HepG2 (cell line): ENCODE results near the gene SLC25A38. TPM values are rescaled to one million over a fixed set of nuclear protein-coding genes. Genes with fewer than 3 reads are reported as not detected.
A peak's percentile ranks its signal among the peaks of the same experiment; 100 is the strongest.

Experiments
- ATAC-seq: fragments of 200-7000 bp; cut with Tn5 transposase; 3 replicates; pipeline ENCODE4 v1.9.1; 2020; ENCODE audit warnings: mild to moderate bottlenecking, moderate library complexity
- BruUV-seq: library from RNA; stranded (reverse); fragments of 400-500 nt; replicated peaks from 2 replicates; lab custom pipeline; 2021; lab: Mats Ljungman, UMichigan
- CTCF ChIA-PET: fragments of 300-600 bp; formaldehyde crosslinking; extraction: SDS; loops from one replicate; lab custom pipeline; 2021; ENCODE audit warnings: low total read pairs, inconsistent platforms, low intra/inter-chr PET ratio; lab: Yijun Ruan, JAX
- POLR2A ChIA-PET: fragments of 350-600 bp; sonication (Branson Sonifier 250); formaldehyde crosslinking; loops from one replicate; lab custom pipeline; 2020; ENCODE audit warnings: antibody characterized with exemption, inconsistent platforms; lab: Yijun Ruan, JAX
- DNase-seq: peaks from one replicate; pipeline ENCODE4 v3.0.0-alpha.2; 2015; ENCODE audit warnings: low spot score
- FAIRE-seq: peaks from 3 replicates; lab custom pipeline; 2011; peaks lifted over from hg19 to GRCh38; lab: Jason Lieb, UNC
- H2AFZ ChIP-seq: one replicate; pipeline ENCODE4 v1.6.1; 2011; ENCODE audit warnings: low read length, inconsistent platforms
- H3K27ac ChIP-seq: fragments of 300-600 bp; 3 replicates; pipeline ENCODE4 v1.8.0; 2011; ENCODE audit warnings: mixed run types, mild to moderate bottlenecking, mixed read lengths, low read length, inconsistent platforms; ENCODE audit not compliant: insufficient read depth; ENCODE audit errors: extremely low read length
- H3K27me3 ChIP-seq, 2 experiments: fragments of 200-600 bp in 1 of 2; 2 replicates in 1 of 2; 3 replicates in 1 of 2; pipeline versions ENCODE4 v1.6.0 to v1.8.0; 2011; ENCODE audit warnings: low read length in 2 of 2, mild to moderate bottlenecking in 2 of 2, moderate library complexity in 2 of 2, inconsistent platforms in 1 of 2; ENCODE audit not compliant: insufficient read depth in 2 of 2, control insufficient read depth in 1 of 2
- H3K36me3 ChIP-seq, 2 experiments: fragments of 200-600 bp in 1 of 2; replicated peaks in 1 of 2; 2 replicates in 1 of 2; 3 replicates in 1 of 2; pipeline versions ENCODE4 v1.5.1 to v1.8.0; 2011; ENCODE audit warnings: low read length in 2 of 2, inconsistent platforms in 1 of 2; ENCODE audit not compliant: insufficient read depth in 2 of 2, control insufficient read depth in 1 of 2
- H3K4me1 ChIP-seq: 2 replicates; pipeline ENCODE4 v1.5.1; 2012; ENCODE audit warnings: low read length, inconsistent platforms; ENCODE audit not compliant: insufficient read depth
- H3K4me2 ChIP-seq: 2 replicates; pipeline ENCODE4 v1.6.0; 2011; ENCODE audit warnings: low read depth, low read length, inconsistent platforms
- H3K4me3 ChIP-seq, 3 experiments: fragments of 200-600 bp in 1 of 3; sonication (generic), shearing (Covaris generic) in 1 of 3; replicated peaks in 1 of 3; 2 replicates each; pipeline ENCODE4 v1.5.1; 2011 to 2016; ENCODE audit warnings: low read length in 3 of 3, inconsistent platforms in 2 of 3, low read depth in 2 of 3, mild to moderate bottlenecking in 2 of 3, control low read depth in 1 of 3, mixed read lengths in 1 of 3; ENCODE audit not compliant: insufficient read depth in 1 of 3
- H3K79me2 ChIP-seq: one replicate; pipeline ENCODE4 v1.6.1; 2011; ENCODE audit warnings: low read length, inconsistent platforms; ENCODE audit not compliant: insufficient read depth
- H3K9ac ChIP-seq: 2 replicates; pipeline ENCODE4 v1.6.0; 2011; ENCODE audit warnings: mild to moderate bottlenecking, low read depth, low read length, inconsistent platforms; ENCODE audit not compliant: insufficient read depth
- H3K9me3 ChIP-seq: 2 replicates; pipeline ENCODE4 v1.5.1; 2012; ENCODE audit warnings: mild to moderate bottlenecking, low read length
- H4K20me1 ChIP-seq: 2 replicates; pipeline ENCODE4 v1.6.0; 2011; ENCODE audit warnings: inconsistent platforms, mild to moderate bottlenecking, low read length, moderate library complexity; ENCODE audit not compliant: insufficient read depth
- KDM5A ChIP-seq: fragments of 200-600 bp; sonication (generic); IDR thresholded peaks from 2 replicates; pipeline ENCODE4 v1.7.0; 2018; ENCODE audit warnings: antibody characterized with exemption, mild to moderate bottlenecking, low read length, borderline replicate concordance
- MAFK ChIP-seq, 2 experiments: IDR thresholded peaks in 1 of 2; conservative IDR thresholded peaks in 1 of 2; 2 replicates each; pipeline ENCODE4 v1.6.1; 2011; ENCODE audit warnings: improper control_type of control experiment in 2 of 2, low read length in 2 of 2
- TFE3 ChIP-seq: IDR thresholded peaks from 2 replicates; pipeline ENCODE4 v1.6.1; 2016
- ZNF770 ChIP-seq: sonication (generic); formaldehyde crosslinking; IDR thresholded peaks from 2 replicates; pipeline ENCODE4 v1.5.0; 2020; ENCODE audit warnings: mild to moderate bottlenecking, missing genetic modification reagents
- ZSCAN12 ChIP-seq: sonication (generic); formaldehyde crosslinking; IDR thresholded peaks from 2 replicates; pipeline ENCODE4 v1.9.0; 2021; ENCODE audit warnings: mild to moderate bottlenecking, missing genetic modification reagents
- WGBS: methylation state at CpG from one replicate; pipeline ENCODE4 v1.1.6; 2017; ENCODE audit warnings: low lambda C conversion rate; 5-methylcytosine and 5-hydroxymethylcytosine counted together
- in situ Hi-C: cut with HindIII; loops from 2 replicates; pipeline ENCODE4 v1.10.0; 2017; ENCODE audit warnings: low pct_unique_long_range_greater_than_20kb; ENCODE audit not compliant: extremely low pct_ligation_motif_present
- intact Hi-C: fragments of 100-400 bp; cut with micrococcal nuclease; formaldehyde crosslinking; loops from one replicate; pipeline ENCODE4 v1.10.0; 2022; ENCODE audit not compliant: unreplicated experiment
- polyA plus RNA-seq, 8 experiments: library from polyadenylated mRNA; depleted of rRNA in 3 of 8; stranded (reverse) in 7 of 8; unstranded in 1 of 8; fragments of >200 nt; fragmentation: Illumina TruSeq in 4 of 8; extraction: Trizol in 4 of 8; gene quantifications; 2 replicates each; pipeline versions ENCODE4 v1.2.1 to v1.2.3, GENCODE V29; 2011 to 2016; ENCODE audit warnings: low read depth in 4 of 8, missing spikeins in 1 of 8, mixed read lengths in 1 of 8; ENCODE audit not compliant: insufficient read depth in 1 of 8
- total RNA-seq, 5 experiments: library from RNA; depleted of rRNA; stranded (reverse); fragments of >200 nt; fragmentation: Illumina TruSeq; extraction: Trizol; gene quantifications; 2 replicates each; pipeline ENCODE4 v1.2.3, GENCODE V29; 2016; ENCODE audit warnings: low read depth in 1 of 5

SLC25A38 gene
- total and polyA plus RNA-seq, 2 of the 13 experiments (the other 11 are each of a cell fraction or from before 2014, with no cell fraction given): 32.5 to 35.4 TPM

GRCh38 chr3:39338201-39338600 lies 45.0 kb upstream of the SLC25A38 start:
- Histone ChIP-seq H3K27ac (no peak overlapping the region), H3K4me1 (peaks cover 4% of the 10 kb centered on the region; the same call in 1 of the 2 replicates), H4K20me1 (no peaks in the 10 kb centered on the region), H2AFZ (no peak overlapping the region), H3K4me3 (no peak overlapping the region), H3K9me3 (no peaks in the 10 kb centered on the region), H3K9ac (no peak overlapping the region), H3K36me3 (no peaks in the 10 kb centered on the region), H3K4me2 (no peak overlapping the region), H3K27me3 (no peaks in the 10 kb centered on the region), H3K79me2 (no peaks in the 10 kb centered on the region)
- DNase-seq (no peak), FAIRE-seq (no peak), ATAC-seq (no peak)
- 33% methylated on average over 1 of the region's 1 CpG for WGBS
- POLR2A ChIA-PET: no interaction called here
- in situ Hi-C loops: no loop called here
- BruUV-seq: no TSS peak
- CTCF ChIA-PET: no interaction called here
- intact Hi-C loops: no loop called here
- TF ChIP-seq ZSCAN12 (CRISPR knock-in tag) (no peak), MAFK (conservative IDR thresholded peaks at IDR 0.05 in 1 of 2, IDR thresholded peaks at IDR 0.05 in 1 of 2; ENCODE audit: low read length in 2 of 2) (0 out of 4 replicates have a peak, but pooled peaks of 1 of the 2 experiments have one; percentile 3), TFE3 (CRISPR knock-in tag) (no peak)

- DNase-seq (no peak), FAIRE-seq (no peak), ATAC-seq (no peak)
- H3K79me2 ChIP-seq: no peaks in the 10 kb centered on the region
- ChIA-PET POLR2A (no interaction called here), CTCF (no interaction called here)
- 48% methylated on average over 1 of the region's 1 CpG for WGBS
- H3K9ac ChIP-seq: no peak overlapping the region
- H3K27ac ChIP-seq: no peak overlapping the region
- no peak for TF ChIP-seq ZNF770 (CRISPR knock-in tag)
- no peak for TF ChIP-seq KDM5A
- H3K9me3 ChIP-seq: no peaks in the 10 kb centered on the region
- H4K20me1 ChIP-seq: no peaks in the 10 kb centered on the region
- in situ Hi-C loops (no loop called here), intact Hi-C loops (no loop called here)
- no peak overlapping the region for H2AFZ ChIP-seq
- H3K36me3 ChIP-seq: no peaks in the 10 kb centered on the region
- BruUV-seq: no TSS peak
- H3K4me2 ChIP-seq: no peak overlapping the region
- H3K4me3 ChIP-seq: no peak overlapping the region
- peaks cover 6% of the 10 kb centered on the region; the same call in 1 of the 2 replicates for H3K4me1 ChIP-seq
- H3K27me3 ChIP-seq: no peaks in the 10 kb centered on the region
Measured at GRCh38 chr3:39339086-39339485, 44.1 kb upstream of the SLC25A38 start.
